ENCODE results near the gene MEGF11.

The MEGF11 gene

DNA sequence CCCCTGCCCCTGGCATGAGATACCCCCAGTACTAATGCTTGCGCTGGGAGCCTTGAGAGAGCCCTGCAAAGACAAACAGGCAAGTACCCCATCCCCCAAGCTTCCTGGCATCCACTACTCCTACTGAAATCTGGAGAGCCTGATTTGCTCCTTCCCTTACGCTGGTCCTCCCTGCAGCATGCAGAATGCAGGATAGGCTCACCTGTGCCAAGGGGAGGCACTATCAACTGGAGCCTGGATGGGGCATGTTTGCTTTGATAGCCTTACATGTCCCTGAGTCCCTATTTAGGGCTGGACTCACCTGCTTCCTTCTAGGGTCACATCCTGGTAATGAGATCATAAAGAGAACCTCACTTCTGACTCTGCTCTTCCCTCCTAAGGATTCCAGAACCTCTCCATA lies 341.3 kb downstream of the MEGF11 start:
- no peak overlapping the region for H3K27ac Mint-ChIP-seq
- TF ChIP-seq, protein P1, sequence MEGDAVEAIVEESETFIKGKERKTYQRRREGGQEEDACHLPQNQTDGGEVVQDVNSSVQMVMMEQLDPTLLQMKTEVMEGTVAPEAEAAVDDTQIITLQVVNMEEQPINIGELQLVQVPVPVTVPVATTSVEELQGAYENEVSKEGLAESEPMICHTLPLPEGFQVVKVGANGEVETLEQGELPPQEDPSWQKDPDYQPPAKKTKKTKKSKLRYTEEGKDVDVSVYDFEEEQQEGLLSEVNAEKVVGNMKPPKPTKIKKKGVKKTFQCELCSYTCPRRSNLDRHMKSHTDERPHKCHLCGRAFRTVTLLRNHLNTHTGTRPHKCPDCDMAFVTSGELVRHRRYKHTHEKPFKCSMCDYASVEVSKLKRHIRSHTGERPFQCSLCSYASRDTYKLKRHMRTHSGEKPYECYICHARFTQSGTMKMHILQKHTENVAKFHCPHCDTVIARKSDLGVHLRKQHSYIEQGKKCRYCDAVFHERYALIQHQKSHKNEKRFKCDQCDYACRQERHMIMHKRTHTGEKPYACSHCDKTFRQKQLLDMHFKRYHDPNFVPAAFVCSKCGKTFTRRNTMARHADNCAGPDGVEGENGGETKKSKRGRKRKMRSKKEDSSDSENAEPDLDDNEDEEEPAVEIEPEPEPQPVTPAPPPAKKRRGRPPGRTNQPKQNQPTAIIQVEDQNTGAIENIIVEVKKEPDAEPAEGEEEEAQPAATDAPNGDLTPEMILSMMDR (IDR thresholded peaks at IDR 0.05; ENCODE audit: unreplicated experiment in 3 of 3): no peak
- H3K4me3 Mint-ChIP-seq: no peak overlapping the region
- peaks cover 8% of the 10 kb centered on the region for H3K36me3 Mint-ChIP-seq (ENCODE audit: low read depth)
- no peaks in the 10 kb centered on the region for H3K9me3 Mint-ChIP-seq
- H3K27me3 Mint-ChIP-seq (ENCODE audit: low read depth): no peaks in the 10 kb centered on the region
- H3K4me1 Mint-ChIP-seq: peaks cover 24% of the 10 kb centered on the region

- peaks cover 13% of the 10 kb centered on the region for H3K4me1 Mint-ChIP-seq
- no peaks in the 10 kb centered on the region for H3K9me3 Mint-ChIP-seq
- H3K4me3 Mint-ChIP-seq: no peak overlapping the region
- no peaks in the 10 kb centered on the region for H3K27me3 Mint-ChIP-seq (ENCODE audit: low read depth)
- TF ChIP-seq, protein P1 (IDR thresholded peaks at IDR 0.05; ENCODE audit: unreplicated experiment in 3 of 3): no peak
- no peak overlapping the region for H3K27ac Mint-ChIP-seq
- peaks cover 16% of the 10 kb centered on the region for H3K36me3 Mint-ChIP-seq (ENCODE audit: low read depth)
Observed at GRCh38 chr15:65910341-65910740, 343.2 kb downstream of the MEGF11 start.

DNA sequence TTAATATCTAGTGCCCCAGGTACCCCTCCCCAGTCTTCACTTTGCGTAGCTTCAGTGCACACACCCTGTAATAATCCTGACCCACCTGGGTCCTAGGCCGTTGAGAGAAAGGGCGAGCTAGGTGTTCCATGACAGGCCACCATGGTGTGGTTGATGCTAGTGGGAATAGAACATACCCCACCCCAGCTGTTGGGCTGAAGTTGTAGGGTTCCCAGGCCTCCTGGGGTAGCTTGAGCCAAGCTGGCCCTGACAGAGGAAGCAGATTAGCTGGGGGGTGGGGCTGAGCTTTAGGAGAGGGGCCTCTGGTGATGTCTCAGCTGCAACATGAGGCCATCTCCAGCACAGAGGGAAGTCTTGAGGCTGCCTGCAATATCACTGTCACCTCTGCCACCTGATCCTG lies 343.7 kb downstream of the MEGF11 start:
- Mint-ChIP-seq H3K27ac (no peak overlapping the region), H3K4me1 (peaks cover 9% of the 10 kb centered on the region), H3K27me3 (ENCODE audit: low read depth) (no peaks in the 10 kb centered on the region), H3K36me3 (ENCODE audit: low read depth) (peaks cover 20% of the 10 kb centered on the region), H3K9me3 (no peaks in the 10 kb centered on the region), H3K4me3 (no peak overlapping the region)
- TF ChIP-seq, protein P1 (IDR thresholded peaks at IDR 0.05; ENCODE audit: unreplicated experiment in 3 of 3): no peak

DNA sequence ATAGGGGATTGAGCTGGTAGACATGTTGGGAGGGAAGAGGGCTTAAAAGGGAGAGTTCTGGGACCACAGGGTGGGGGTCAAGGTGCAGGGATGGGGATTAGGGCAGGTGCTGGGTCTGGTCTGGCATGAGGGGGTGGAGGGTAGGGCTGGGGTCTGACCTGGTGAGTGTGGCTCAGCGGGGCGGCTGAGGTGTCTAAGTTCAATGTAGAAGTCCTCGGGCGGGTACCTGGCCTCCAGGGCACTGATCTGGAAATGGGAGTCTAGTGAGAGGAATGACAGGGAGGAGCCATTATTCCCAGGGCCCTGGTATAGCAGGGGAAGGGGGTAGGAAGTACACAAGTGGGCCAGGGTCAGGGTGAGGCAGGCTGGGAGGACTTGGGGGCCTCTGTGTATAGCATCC lies 344.7 kb downstream of the MEGF11 start:
- TF ChIP-seq, protein P1 (IDR thresholded peaks at IDR 0.05; ENCODE audit: unreplicated experiment in 3 of 3): no peak
- Mint-ChIP-seq H3K36me3 (ENCODE audit: low read depth) (peaks cover 21% of the 10 kb centered on the region), H3K27me3 (ENCODE audit: low read depth) (no peaks in the 10 kb centered on the region), H3K9me3 (no peaks in the 10 kb centered on the region), H3K27ac (no peak overlapping the region), H3K4me1 (peaks cover 2% of the 10 kb centered on the region), H3K4me3 (no peak overlapping the region)

- no peak overlapping the region for H3K27ac Mint-ChIP-seq
- H3K36me3 Mint-ChIP-seq (ENCODE audit: low read depth): peaks cover 27% of the 10 kb centered on the region
- H3K4me1 Mint-ChIP-seq: peaks cover 6% of the 10 kb centered on the region
- no peak overlapping the region for H3K4me3 Mint-ChIP-seq
- TF ChIP-seq, protein P1 (IDR thresholded peaks at IDR 0.05; ENCODE audit: unreplicated experiment in 3 of 3): no peak
- H3K27me3 Mint-ChIP-seq (ENCODE audit: low read depth): no peaks in the 10 kb centered on the region
- H3K9me3 Mint-ChIP-seq: no peaks in the 10 kb centered on the region
Observed at GRCh38 chr15:65907661-65908060, 345.9 kb downstream of the MEGF11 start.

DNA sequence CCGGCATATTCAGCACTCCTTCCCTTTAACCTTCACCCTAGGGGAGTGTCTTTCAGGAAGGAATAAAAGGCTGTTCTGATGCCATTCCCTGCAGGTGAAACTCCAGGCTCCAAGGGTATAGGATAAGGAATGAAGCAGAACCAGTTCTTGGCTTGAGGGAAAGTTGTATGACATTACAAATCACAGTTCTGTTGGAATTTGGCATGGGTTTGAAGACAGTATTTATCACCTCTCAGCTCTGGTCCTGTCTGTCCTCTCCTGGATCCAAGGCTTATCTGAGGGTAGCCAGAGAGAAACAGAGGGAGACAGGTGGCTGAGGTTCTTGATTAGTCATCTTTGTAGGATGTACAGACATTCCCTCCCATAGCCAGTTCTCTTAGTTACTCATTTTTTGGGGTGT lies 347.2 kb downstream of the MEGF11 start:
- Mint-ChIP-seq H3K36me3 (ENCODE audit: low read depth) (peaks cover 27% of the 10 kb centered on the region), H3K4me3 (no peak overlapping the region), H3K27me3 (ENCODE audit: low read depth) (no peaks in the 10 kb centered on the region), H3K27ac (peak overlapping the region in 1 of 3 experiments; percentile 19), H3K4me1 (peaks cover 6% of the 10 kb centered on the region), H3K9me3 (no peaks in the 10 kb centered on the region)
- TF ChIP-seq, protein P1 (IDR thresholded peaks at IDR 0.05; ENCODE audit: unreplicated experiment in 3 of 3): no peak
